ENCODE data around the gene ACOT7. TPM values are rescaled to one million over a fixed set of nuclear protein-coding genes. Genes with fewer than 3 reads are reported as not detected.
A peak's percentile ranks its signal among the peaks of the same experiment; 100 is the strongest.

ACOT7 gene
- total RNA-seq, 1 donor from 2014 or later, result 8.5 TPM

- ATAC-seq (ENCODE audit: poor library complexity), result no peak
- DNase-seq, result no peak
- intact Hi-C loops (cut with DNase I), result no loop called here
Measured at GRCh38 chr1:6269720-6270400, 123.7 kb downstream of the ACOT7 start.

- DNase-seq (no peak), ATAC-seq (ENCODE audit: poor library complexity) (no peak)
- intact Hi-C loops (cut with DNase I), result no loop called here
Measured at GRCh38 chr1:6269296-6269695, 124.3 kb downstream of the ACOT7 start.

- intact Hi-C loops (cut with DNase I), result no loop called here
- no peak for DNase-seq
- no peak for ATAC-seq (ENCODE audit: poor library complexity)
Measured at GRCh38 chr1:6268415-6268814, 125.2 kb downstream of the ACOT7 start.

- intact Hi-C loops (cut with DNase I), result no loop called here
- no peak for ATAC-seq (ENCODE audit: poor library complexity)
- DNase-seq, result no peak
Measured at GRCh38 chr1:6267686-6268322, 125.8 kb downstream of the ACOT7 start.

- no peak for DNase-seq
- no peak for ATAC-seq (ENCODE audit: poor library complexity)
- intact Hi-C loops (cut with DNase I), result no loop called here
Measured at GRCh38 chr1:6266641-6267040, 126.9 kb downstream of the ACOT7 start.

GRCh38 chr1:6265151-6265550 lies 128.4 kb downstream of the ACOT7 start:
- no peak for DNase-seq
- ATAC-seq (ENCODE audit: poor library complexity), result no peak
- intact Hi-C loops (cut with DNase I), result no loop called here

GRCh38 chr1:6263716-6264115 lies 129.9 kb downstream of the ACOT7 start:
- intact Hi-C loops (cut with DNase I), result no loop called here
- ATAC-seq (ENCODE audit: poor library complexity), result no peak
- DNase-seq, result no peak

GRCh38 chr1:6262555-6263420 lies 130.8 kb downstream of the ACOT7 start:
- ATAC-seq (ENCODE audit: poor library complexity), result peak; percentile 45
- intact Hi-C loops (cut with DNase I), result no loop called here

GRCh38 chr1:6261615-6261995 lies 132.0 kb downstream of the ACOT7 start:
- ATAC-seq (ENCODE audit: poor library complexity), result peak; percentile 9
- intact Hi-C loops (cut with DNase I), result no loop called here

More at GRCh38 chr1:6262555-6263420, 130.8 kb downstream of the ACOT7 start:
- peak; percentile 83 for DNase-seq

GRCh38 chr1:6260961-6261614 lies 132.5 kb downstream of the ACOT7 start, which contains the start of gene GPR153:
TSS of gene GPR153 (minus strand) at chr1:6261098. CDS start at chr1:6254905, 6,193 bp downstream.
- peak; percentile 68 for ATAC-seq (ENCODE audit: poor library complexity)
- intact Hi-C loops (cut with DNase I), result no loop called here
- peak; percentile 74 for DNase-seq

More at GRCh38 chr1:6261615-6261995, 132.0 kb downstream of the ACOT7 start:
- no peak for DNase-seq

- intact Hi-C loops (cut with DNase I), result no loop called here
- DNase-seq (no peak), ATAC-seq (ENCODE audit: poor library complexity) (peak; percentile 43)
Measured at GRCh38 chr1:6260433-6260934, 133.1 kb downstream of the ACOT7 start.

- intact Hi-C loops (cut with DNase I), result no loop called here
- peak; percentile 92 for DNase-seq
- ATAC-seq (ENCODE audit: poor library complexity), result peak; percentile 83
Measured at GRCh38 chr1:6259491-6260362, 133.8 kb downstream of the ACOT7 start.

- ATAC-seq (ENCODE audit: poor library complexity) (no peak), DNase-seq (no peak)
- intact Hi-C loops (cut with DNase I), result no loop called here
Measured at GRCh38 chr1:6258675-6259074, 134.9 kb downstream of the ACOT7 start.

GRCh38 chr1:6257541-6258069 lies 136.0 kb downstream of the ACOT7 start:
- DNase-seq (no peak), ATAC-seq (ENCODE audit: poor library complexity) (no peak)
- intact Hi-C loops (cut with DNase I), result no loop called here

- no peak for ATAC-seq (ENCODE audit: poor library complexity)
- intact Hi-C loops (cut with DNase I), result no loop called here
- no peak for DNase-seq
Measured at GRCh38 chr1:6256645-6257044, 136.9 kb downstream of the ACOT7 start.

GRCh38 chr1:6254691-6255090 lies 138.9 kb downstream of the ACOT7 start:
- intact Hi-C loops (cut with DNase I), result no loop called here
- no peak for ATAC-seq (ENCODE audit: poor library complexity)
- no peak for DNase-seq

- intact Hi-C loops (cut with DNase I), result no loop called here
- no peak for DNase-seq
- ATAC-seq (ENCODE audit: poor library complexity), result no peak
Measured at GRCh38 chr1:6253380-6253779, 140.2 kb downstream of the ACOT7 start.

- no peak for DNase-seq
- no peak for ATAC-seq (ENCODE audit: poor library complexity)
- intact Hi-C loops (cut with DNase I), result no loop called here
Measured at GRCh38 chr1:6252374-6252710, 141.2 kb downstream of the ACOT7 start.

All from Right ventricle myocardium superior (tissue), 1 donor.